Gastrocnemius medialis (tissue), 4 donors: ENCODE data around the gene CHURC1. TPM values are rescaled to one million over a fixed set of nuclear protein-coding genes. Genes with fewer than 3 reads are reported as not detected.
"Not testable (repeated sequence)": the region's sequence is repeated elsewhere in the genome, so short reads cannot be mapped to it uniquely, and the experiment has no call there.

Experiments used
- ATAC-seq, 2 donors: fragments of 150-250 bp; one replicate each; pipeline ENCODE4 v1.9.1; 2016
- DNase-seq, 2 donors: peaks; one replicate each; pipeline ENCODE4 v3.0.0-alpha.2; 2019
- H3K27ac ChIP-seq, 4 donors: fragments of 200-600 bp; sonication (generic); 1 replicate in 1 of 4; 2 replicates in 3 of 4; pipeline ENCODE4 v1.5.1; 2016 to 2018; ENCODE audit warnings: mild to moderate bottlenecking in 2 of 4, moderate library complexity in 1 of 4
- H3K27me3 ChIP-seq, 3 donors: fragments of 200-600 bp; sonication (generic) in 2 of 3; 1 replicate in 1 of 3; 2 replicates in 2 of 3; pipeline versions ENCODE4 v1.5.1 to v1.6.0; 2016 to 2019; ENCODE audit warnings: mild to moderate bottlenecking in 1 of 3, moderate library complexity in 1 of 3
- H3K36me3 ChIP-seq, 2 donors: fragments of 200-600 bp; sonication (generic) in 1 of 2; one replicate each; pipeline ENCODE4 v1.5.1; 2017 to 2018
- H3K4me1 ChIP-seq, 2 donors: fragments of 200-600 bp; sonication (generic) in 1 of 2; one replicate each; pipeline ENCODE4 v1.5.1; 2016 to 2017; ENCODE audit warnings: mild to moderate bottlenecking in 2 of 2
- H3K4me3 ChIP-seq, 4 donors: fragments of 200-600 bp; sonication (generic) in 3 of 4; 1 replicate in 1 of 4; 2 replicates in 3 of 4; pipeline ENCODE4 v1.5.1; 2016 to 2019; ENCODE audit warnings: mild to moderate bottlenecking in 2 of 4
- H3K9me3 ChIP-seq, 3 donors: fragments of 200-600 bp; sonication (generic) in 2 of 3; 1 replicate in 1 of 3; 2 replicates in 2 of 3; pipeline ENCODE4 v1.5.1; 2016 to 2019
- CTCF ChIP-seq, 5 experiments: fragments of 450-650 bp in 3 of 5; fragments of 200-600 bp in 2 of 5; sonication (generic) in 2 of 5; IDR thresholded peaks in 4 of 5; conservative IDR thresholded peaks in 1 of 5; 1 replicate in 4 of 5; 2 replicates in 1 of 5; pipeline ENCODE4 v1.5.1; 2016 to 2019; ENCODE audit warnings: antibody characterized with exemption in 5 of 5, mild to moderate bottlenecking in 3 of 5, moderate library complexity in 3 of 5
- POLR2A ChIP-seq, 2 donors: fragments of 450-650 bp; IDR thresholded peaks; one replicate each; pipeline ENCODE4 v1.6.1; 2017; ENCODE audit warnings: antibody characterized with exemption in 2 of 2, mild to moderate bottlenecking in 2 of 2, moderate library complexity in 2 of 2
- in situ Hi-C, 4 donors: fragments of 200-750 bp; cut with MboI; loops; one replicate each; pipeline versions ENCODE4 v1.15.0 to v1.8.0; 2017; ENCODE audit warnings: low sequenced_read_pairs in 4 of 4
- intact Hi-C: fragments of 100-400 bp; cut with DNase I; formaldehyde crosslinking; loops from one replicate; pipeline ENCODE4 v1.15.1; 2023; ENCODE audit warnings: low total_unique reads
- total RNA-seq, 4 donors: library from RNA; depleted of rRNA; stranded (reverse); fragments of >200 nt; gene quantifications; one replicate each; pipeline versions ENCODE4 v1.1.0 to v1.2.3, GENCODE V29; 2016

CHURC1 gene
- total RNA-seq, 4 donors from 2014 or later, result 47.9 to 108 (median 79.6) TPM

DNA sequence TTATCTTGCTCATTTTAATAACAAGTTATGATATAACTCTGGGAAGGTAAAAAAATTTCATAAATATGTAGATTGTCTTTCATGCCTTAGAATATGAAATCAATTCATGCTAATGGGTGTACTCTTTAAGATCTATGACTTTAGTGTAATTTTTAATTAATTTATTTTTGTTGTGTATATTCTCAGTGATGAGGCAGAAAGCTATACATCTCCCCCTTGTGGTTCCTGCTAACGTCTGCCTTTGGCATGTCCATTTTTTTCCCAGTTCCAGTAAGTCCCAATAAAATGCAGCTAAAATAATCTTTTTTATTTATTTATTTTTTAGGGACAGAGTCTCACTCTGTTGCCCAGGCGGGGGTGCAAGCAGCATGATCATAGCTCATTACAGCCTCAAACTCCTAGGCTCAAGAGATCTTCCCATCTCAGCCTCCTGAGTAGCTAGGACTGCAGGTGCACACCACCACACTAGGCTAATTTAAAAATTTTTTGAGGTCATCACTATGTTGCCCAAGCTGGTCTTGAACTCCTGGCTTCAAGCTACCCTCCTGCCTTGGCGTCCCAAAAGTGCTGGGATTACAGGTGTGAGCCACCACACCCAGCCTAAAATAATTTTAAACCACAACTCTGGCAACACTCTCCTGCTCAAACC lies 3.3 kb upstream of the CHURC1 start:
- DNase-seq, result no peak
- H3K27ac ChIP-seq, result no peak overlapping the region
- H3K36me3 ChIP-seq, result no peaks in the 10 kb centered on the region
- peaks cover 12 to 14% of the 10 kb centered on the region in 2 donors for H3K4me1 ChIP-seq
- intact Hi-C loops (loop anchor here (5.0 to 10.0 kb wide), 2 partner anchors 406 to 501 kb away; partner anchors contain the start of genes FUT8, ZBTB1 and ZBTB25), in situ Hi-C loops (loop anchor here in 1 of 4 donors (10.0 kb wide), 1 partner anchor 74 kb away; the partner anchor contains the start of gene FNTB)
- H3K27me3 ChIP-seq, result no peaks in the 10 kb centered on the region
- ATAC-seq, result no peak
- H3K9me3 ChIP-seq, result no peaks in the 10 kb centered on the region
- H3K4me3 ChIP-seq, result no peak overlapping the region
- TF ChIP-seq POLR2A (IDR thresholded peaks at IDR 0.05) (no peak), CTCF (IDR thresholded peaks at IDR 0.05 in 4 of 5, conservative IDR thresholded peaks at IDR 0.05 in 1 of 5) (peak in 2 of 5 experiments; percentile 28 to 49)

- ATAC-seq, result no peak
- H3K27ac ChIP-seq, result no peak overlapping the region
- no peak for TF ChIP-seq CTCF (IDR thresholded peaks at IDR 0.05 in 4 of 5, conservative IDR thresholded peaks at IDR 0.05 in 1 of 5)
- TF ChIP-seq POLR2A (IDR thresholded peaks at IDR 0.05), result no peak
- intact Hi-C loops (loop anchor here (5.0 to 10.0 kb wide), 2 partner anchors 407 to 500 kb away; partner anchors contain the start of genes FUT8, ZBTB1 and ZBTB25), in situ Hi-C loops (loop anchor here in 1 of 4 donors (10.0 kb wide), 1 partner anchor 73 kb away; the partner anchor contains the start of gene FNTB)
- H3K4me3 ChIP-seq, result no peak overlapping the region
- H3K9me3 ChIP-seq, result no peaks in the 10 kb centered on the region
- H3K4me1 ChIP-seq, result peaks cover 18 to 19% of the 10 kb centered on the region in 2 donors
- no peak for DNase-seq
- no peaks in the 10 kb centered on the region for H3K27me3 ChIP-seq
- no peaks in the 10 kb centered on the region for H3K36me3 ChIP-seq
Measured at GRCh38 chr14:64912261-64912660, 2.0 kb upstream of the CHURC1 start.

DNA sequence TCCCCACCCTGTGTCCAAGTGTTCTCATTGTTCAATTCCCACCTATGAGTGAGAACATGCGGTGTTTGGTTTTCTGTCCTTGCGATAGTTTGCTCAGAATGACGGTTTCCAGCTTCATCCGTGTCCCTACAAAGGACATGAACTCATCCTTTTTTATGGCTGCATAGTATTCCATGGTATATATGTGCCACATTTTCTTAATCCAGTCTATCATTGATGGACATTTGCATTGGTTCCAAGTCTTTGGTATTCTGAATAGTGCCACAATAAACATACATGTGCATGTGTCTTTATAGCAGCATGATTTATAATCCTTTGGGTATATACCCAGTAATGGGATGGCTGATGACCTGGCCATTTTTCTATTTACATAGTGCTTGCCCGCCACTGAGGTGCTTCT lies 778 bp upstream of the CHURC1 start:
- not testable (repeated sequence) for DNase-seq, H3K9me3 ChIP-seq, ATAC-seq, H3K27me3 ChIP-seq, H3K36me3 ChIP-seq
- in situ Hi-C loops (loop anchor here in 1 of 4 donors (10.0 kb wide), 1 partner anchor 71 kb away; the partner anchor contains the start of gene FNTB), intact Hi-C loops (loop anchor here (5.0 to 10.0 kb wide), 2 partner anchors 409 to 499 kb away; partner anchors contain the start of genes FUT8, ZBTB1 and ZBTB25)
- Histone ChIP-seq H3K27ac (peak overlapping the region in 3 of 4 donors; percentile 95 to 98 (median 97)), H3K4me1 (peaks cover 27 to 31% of the 10 kb centered on the region in 2 donors), H3K4me3 (peak overlapping the region in 3 of 4 donors; percentile 86 to 100 (median 87))

DNA sequence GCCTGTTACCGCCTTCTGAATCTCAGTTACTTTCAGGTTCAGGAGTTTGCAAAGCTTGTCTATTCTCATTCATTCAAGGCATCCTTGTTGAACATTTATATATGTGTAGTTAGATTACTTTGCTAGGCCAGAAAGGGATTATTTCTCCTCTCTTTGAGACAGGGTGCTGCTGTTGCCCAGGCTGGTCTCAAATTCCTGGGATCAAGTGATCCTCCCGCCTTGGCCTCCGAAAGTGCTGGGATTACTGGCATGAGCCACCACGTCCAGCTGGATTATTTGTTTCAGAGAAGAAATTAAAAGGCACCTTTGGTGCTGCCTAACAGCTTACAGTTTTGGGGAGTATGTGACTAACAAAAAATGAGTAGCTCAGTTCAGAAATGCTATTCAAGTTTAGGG lies 772 bp downstream of the CHURC1 start:
- TF ChIP-seq CTCF (IDR thresholded peaks at IDR 0.05 in 4 of 5, conservative IDR thresholded peaks at IDR 0.05 in 1 of 5), result no peak
- no peaks in the 10 kb centered on the region for H3K36me3 ChIP-seq
- H3K27ac ChIP-seq, result peak overlapping the region; percentile 95 to 98 (median 97)
- in situ Hi-C loops, result loop anchor here in 1 of 4 donors (10.0 kb wide), 1 partner anchor 70 kb away; the partner anchor contains the start of gene FNTB
- DNase-seq, result no peak
- peak overlapping the region; percentile 86 to 100 (median 90) for H3K4me3 ChIP-seq
- no peak for ATAC-seq
- no peaks in the 10 kb centered on the region for H3K9me3 ChIP-seq
- H3K27me3 ChIP-seq, result no peaks in the 10 kb centered on the region
- H3K4me1 ChIP-seq, result peaks cover 40 to 45% of the 10 kb centered on the region in 2 donors
- intact Hi-C loops, result loop anchor here (10.0 kb wide), 1 partner anchor 410 kb away; the partner anchor contains the start of genes ZBTB1 and ZBTB25

- ATAC-seq, result no peak
- peaks cover 48 to 49% of the 10 kb centered on the region in 2 donors for H3K4me1 ChIP-seq
- no peaks in the 10 kb centered on the region for H3K9me3 ChIP-seq
- H3K4me3 ChIP-seq, result peak overlapping the region in 1 of 4 donors; percentile 100
- DNase-seq, result no peak
- intact Hi-C loops (loop anchor here (10.0 kb wide), 1 partner anchor 411 kb away; the partner anchor contains the start of genes ZBTB1 and ZBTB25), in situ Hi-C loops (loop anchor here in 1 of 4 donors (10.0 kb wide), 1 partner anchor 69 kb away; the partner anchor contains the start of gene FNTB)
- no peaks in the 10 kb centered on the region for H3K36me3 ChIP-seq
- no peaks in the 10 kb centered on the region for H3K27me3 ChIP-seq
- no peak for TF ChIP-seq CTCF (IDR thresholded peaks at IDR 0.05 in 4 of 5, conservative IDR thresholded peaks at IDR 0.05 in 1 of 5)
- TF ChIP-seq POLR2A (IDR thresholded peaks at IDR 0.05), result no peak
- no peak overlapping the region for H3K27ac ChIP-seq
Measured at GRCh38 chr14:64915797-64916196, 1.5 kb downstream of the CHURC1 start.
